Erythroblast (primary cell): ENCODE data around the gene SFSWAP.
"Not testable (repeated sequence)": the region's sequence is repeated elsewhere in the genome, so short reads cannot be mapped to it uniquely, and the experiment has no call there.

Experiments
- DNase-seq, 2 experiments: peaks; one replicate each; lab custom pipeline; 2025; lab: John Stamatoyannopoulos, UW
- GATA1 ChIP-seq: IDR thresholded peaks from 2 replicates; pipeline ENCODE4 v1.6.1; 2011; ENCODE audit warnings: low read depth, mild to moderate bottlenecking, control low read depth, low read length, moderate library complexity
- POLR2A ChIP-seq: IDR thresholded peaks from 2 replicates; pipeline ENCODE4 v1.6.1; 2011; ENCODE audit warnings: mild to moderate bottlenecking, low read length

The SFSWAP gene

DNA sequence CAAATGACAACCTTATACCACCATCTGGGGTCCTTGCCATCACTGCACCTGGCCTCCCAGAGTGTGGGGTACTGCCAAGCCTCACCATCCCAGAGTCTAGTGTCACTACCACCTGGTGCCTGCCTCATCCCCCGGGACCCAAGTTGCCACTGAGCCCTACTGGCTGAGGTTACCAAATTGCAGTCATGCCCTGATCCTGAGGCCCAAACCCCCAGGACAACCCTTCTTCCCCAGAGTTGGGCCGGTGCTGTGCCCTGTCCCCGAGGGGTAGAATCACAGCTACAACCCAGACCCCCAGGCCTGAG lies 8.4 kb upstream of the SFSWAP start:
- no peak for DNase-seq
- no peak for TF ChIP-seq GATA1
- no peak for TF ChIP-seq POLR2A

DNA sequence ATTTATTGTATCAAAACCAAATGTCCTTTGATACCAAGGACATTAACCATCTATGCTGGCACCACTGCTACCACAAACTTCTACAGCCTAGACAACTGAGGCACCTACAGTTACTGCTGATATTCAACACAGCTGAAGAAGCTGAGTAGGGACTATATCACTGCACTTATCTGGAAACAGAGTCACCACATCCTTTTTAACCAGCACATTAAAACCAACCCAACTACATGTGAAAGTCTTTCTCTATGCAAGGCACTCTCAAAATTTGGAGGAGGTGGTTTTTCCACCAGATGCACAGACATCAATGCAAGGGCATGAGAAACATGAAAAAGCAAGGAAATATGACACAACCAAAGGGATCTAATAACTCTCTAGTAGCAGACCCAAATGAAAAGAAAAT lies 7.7 kb upstream of the SFSWAP start:
- TF ChIP-seq GATA1 (no peak), POLR2A (no peak)

DNA sequence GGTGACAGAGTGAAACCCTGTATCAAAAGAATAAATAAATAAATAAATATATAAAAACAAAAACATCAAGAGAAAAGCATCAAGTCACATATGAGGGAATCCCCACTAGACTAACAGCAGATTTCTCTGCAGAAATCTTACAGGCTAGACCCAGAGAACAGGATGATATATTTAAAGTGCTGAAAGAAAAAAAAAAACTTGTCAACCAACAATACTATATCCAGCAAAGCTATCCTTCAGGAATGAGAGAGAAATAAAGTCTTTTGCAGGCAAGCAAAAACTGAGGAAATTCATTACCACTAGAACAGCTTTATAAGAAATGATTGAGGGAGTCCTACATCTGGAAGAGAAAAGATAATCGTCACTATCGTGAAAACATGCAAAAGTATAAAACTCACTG lies 6.4 kb upstream of the SFSWAP start:
- DNase-seq: no peak
- no peak for TF ChIP-seq POLR2A
- TF ChIP-seq GATA1: no peak

More for the DNA sequence above, 7.7 kb upstream of the SFSWAP start:
- no peak for DNase-seq

DNA sequence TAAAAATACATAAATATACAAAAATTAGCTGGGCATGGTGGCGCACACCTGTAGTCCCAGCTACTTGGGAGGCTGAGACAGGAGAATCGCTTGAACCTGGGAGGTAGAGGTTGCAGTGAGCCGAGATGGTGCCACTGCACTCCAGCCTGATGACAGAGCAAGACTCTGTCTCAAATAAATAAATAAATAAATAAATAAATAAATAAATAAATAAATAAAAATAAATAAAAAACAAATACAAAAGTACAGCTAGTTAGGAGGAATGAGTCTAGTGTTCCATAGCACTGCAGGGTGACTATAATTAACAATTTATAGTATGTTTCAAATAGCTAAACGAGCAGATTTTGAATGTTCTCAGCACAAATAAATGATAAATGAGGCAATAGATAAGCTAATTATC lies 4.2 kb upstream of the SFSWAP start:
- DNase-seq: not testable (repeated sequence)

DNA sequence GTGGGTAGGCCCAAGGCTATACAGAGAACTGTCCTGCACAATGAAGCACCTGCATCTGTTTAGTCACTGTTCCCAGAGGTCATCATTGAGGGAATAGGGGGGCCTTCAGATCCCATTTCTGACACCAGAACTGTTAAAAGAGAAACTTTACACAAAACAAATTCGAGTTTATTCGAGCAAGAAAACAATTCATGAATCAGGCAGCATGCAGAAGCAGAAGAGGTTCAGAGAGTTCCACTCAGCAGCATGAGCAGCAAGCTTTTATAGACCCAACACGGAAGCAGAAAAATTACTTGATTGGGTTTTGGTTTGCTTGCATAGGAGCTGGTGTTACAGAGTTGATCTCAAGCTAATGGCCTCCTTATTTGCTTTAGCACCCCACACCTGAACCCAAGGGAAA lies 1.7 kb upstream of the SFSWAP start:
- DNase-seq: no peak
- no peak for TF ChIP-seq GATA1
- no peak for TF ChIP-seq POLR2A

DNA sequence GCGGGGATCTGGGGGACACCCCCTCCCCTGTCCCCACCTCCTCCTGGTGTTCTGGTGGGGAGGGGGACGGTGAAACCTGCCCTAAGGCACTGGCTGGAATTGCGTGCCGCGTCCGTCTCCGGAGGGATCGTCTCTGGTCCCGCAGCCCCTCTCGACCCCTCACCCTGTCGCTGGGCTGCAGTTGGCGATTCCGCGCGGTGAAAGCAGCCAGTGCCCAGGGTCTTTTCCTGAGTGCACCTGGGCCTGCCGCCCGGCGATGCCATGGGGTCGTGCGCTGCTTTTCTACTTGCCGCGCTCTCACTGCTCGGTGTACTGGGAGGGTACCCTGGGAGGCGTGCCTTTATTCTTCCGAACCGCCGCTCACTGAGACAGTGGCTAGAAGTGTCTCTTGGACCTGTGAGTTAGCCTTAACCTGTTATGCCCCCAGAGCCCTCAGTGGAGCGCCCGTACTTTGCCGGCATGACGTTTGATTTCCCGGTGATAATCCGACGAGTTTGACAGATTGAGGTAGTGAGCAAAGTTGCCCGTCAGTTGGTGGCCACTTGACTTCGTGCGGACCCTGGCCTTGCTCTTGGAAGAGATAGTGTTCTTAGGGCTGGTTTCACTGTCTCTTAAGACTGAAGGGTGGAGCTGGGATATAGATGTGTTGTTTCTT lies 788 bp downstream of the SFSWAP start:
- peak; percentile 58 to 60 for DNase-seq
- no peak for TF ChIP-seq POLR2A
- no peak for TF ChIP-seq GATA1

DNA sequence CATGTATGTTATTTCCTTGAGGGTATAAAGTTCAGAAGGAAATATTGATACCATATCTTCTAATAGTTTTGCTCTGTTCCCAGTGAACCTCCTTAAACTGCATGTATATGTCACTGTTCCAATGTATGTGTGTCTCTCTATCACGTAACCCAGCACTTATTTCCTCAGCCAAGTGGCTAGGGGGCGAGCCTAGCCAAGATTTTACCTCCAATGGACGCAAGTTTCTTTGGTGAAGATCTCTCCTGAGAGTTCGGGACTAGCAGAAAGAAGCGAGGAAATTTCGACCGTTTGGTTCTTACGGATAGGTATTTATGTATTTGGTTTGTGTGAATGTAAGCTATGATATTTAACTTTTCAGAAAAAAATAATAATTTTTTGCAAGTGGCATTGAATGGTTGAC lies 2.5 kb downstream of the SFSWAP start:
- no peak for DNase-seq
- TF ChIP-seq GATA1 (no peak), POLR2A (no peak)

DNA sequence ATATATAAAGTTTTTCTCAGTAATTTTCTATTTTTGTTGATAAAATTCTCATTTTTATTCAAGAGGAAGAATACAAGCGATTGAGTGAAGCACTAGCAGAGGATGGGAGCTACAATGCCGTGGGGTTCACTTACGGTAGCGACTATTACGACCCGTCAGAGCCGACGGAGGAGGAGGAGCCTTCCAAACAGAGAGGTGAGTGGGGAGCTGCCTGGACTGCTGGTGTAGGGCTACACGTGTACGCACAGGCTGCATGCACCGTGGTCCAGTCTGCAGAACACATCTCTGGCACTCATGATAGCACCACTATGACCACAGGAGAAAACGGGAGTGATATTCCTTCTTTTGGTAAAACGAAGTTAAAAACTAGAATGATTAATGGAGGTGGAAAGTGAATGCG lies 3.9 kb downstream of the SFSWAP start:
- no peak for DNase-seq
- TF ChIP-seq GATA1 (no peak), POLR2A (no peak)

DNA sequence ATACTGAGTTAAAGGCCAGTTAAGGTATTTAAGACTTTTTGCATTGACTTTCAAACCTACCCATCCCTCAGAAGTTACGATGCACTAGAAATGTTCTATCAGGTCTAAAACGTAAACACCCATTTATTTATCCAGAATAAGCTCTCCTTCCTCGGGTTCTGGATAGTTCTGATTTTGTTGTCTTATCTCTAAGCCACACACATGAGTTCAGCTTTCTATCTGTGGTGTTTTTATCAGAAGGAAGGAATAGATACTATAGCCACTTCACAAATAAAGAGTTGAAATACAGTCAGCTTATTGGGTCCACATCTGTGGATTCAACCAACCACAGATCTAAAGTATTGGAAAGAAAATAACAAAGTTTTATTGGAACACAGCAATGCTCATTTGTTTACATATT lies 5.4 kb downstream of the SFSWAP start:
- no peak for TF ChIP-seq GATA1
- no peak for TF ChIP-seq POLR2A
- DNase-seq: peak; percentile 61 to 85

DNA sequence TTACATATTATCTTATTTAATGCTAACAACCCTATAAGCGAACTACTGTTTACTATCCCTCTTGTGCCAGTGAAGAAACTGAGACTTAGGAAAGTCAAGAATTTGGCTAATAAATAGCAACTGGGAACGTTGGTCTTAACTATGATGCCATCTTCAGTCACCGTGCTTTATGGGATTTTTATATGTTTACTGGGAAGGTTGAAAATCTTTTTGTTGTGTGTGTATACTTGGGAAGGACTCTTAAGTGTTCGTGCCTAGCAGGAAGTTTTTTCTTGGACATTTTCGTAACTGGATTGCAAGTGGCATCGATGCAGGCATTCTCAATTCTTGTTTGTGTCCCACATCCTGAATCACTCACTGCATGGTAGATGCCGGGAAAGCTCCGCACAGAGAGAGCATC lies 9.4 kb downstream of the SFSWAP start:
- TF ChIP-seq POLR2A: no peak
- no peak for TF ChIP-seq GATA1
- DNase-seq: no peak

DNA sequence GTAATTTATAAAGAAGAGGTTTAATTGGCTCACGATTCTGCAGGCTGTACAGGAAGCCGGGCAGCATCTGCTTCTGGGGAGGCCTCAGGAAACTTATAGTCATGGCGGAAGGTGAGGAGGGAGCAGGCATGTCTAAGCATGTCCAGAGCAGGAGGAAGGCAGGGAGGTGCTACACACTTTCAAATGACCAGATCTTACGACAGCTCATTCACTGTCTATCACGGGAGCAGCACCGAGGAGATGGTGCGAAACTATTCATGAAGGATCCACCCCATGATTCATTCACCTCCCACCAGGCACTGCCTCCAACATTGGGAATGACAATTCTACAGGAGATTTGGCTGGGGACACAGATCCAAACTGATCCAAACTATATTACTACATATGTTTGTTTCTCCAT lies 10.0 kb downstream of the SFSWAP start:
- TF ChIP-seq POLR2A (no peak), GATA1 (no peak)
- DNase-seq: no peak

DNA sequence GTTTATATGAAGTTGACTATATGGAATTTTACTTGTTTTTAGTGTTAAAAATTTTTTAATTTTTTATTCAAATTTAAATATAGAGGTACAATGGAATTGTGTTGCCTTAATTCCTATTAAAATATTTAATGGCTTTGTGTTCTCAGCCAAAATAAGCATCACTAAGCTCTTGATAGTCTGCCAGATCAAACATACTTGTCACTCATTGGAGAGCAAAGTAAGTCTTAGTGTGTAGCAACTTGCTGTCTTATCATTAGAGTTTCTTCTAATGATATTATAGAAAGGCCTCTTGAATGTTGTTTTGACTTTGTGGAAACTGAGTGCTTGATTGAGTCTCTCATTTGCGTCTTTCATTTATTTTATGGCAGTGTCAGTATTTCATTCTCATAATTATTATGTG lies 10.7 kb downstream of the SFSWAP start:
- DNase-seq: no peak
- TF ChIP-seq POLR2A: no peak
- TF ChIP-seq GATA1: no peak

DNA sequence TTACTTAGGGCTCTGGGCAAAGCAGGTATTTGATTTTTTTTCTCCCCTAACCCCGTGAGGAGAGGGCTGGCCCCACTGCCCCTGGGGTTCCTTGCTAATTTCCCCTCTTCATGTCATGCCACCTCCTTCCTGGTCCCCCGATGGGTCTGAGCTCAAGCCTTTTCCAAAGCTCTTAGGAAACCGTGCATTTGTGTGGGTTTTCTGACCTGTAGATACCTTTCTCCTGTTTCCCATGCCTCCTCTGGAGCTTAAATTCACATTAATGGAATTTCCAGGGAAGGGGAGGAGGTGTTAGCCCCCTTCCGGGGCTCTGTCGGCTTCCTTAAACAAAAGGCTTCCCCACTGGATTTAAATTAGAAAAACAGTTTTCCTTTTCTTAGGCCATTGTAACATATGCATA lies 12.6 kb downstream of the SFSWAP start:
- TF ChIP-seq GATA1 (no peak), POLR2A (no peak)
- DNase-seq: no peak

DNA sequence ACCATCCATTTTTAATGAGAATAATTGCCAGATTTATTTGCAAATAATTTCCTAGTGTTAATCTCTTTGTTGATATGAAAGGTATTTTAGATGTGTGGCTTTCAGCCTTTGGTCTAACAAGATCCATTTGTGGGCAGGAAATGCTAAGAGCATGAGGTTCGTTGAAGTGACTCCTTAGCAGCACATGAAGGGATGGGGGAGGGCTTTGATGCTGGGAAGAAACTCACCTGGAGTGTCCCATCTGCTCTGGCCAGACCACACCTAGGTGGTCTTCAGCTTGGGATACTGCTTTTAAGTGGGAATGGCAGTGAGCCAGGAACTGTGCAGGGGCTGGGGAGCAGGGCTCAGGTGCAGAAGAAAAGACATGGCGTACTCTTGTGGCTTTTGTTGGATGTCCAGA lies 13.6 kb downstream of the SFSWAP start:
- TF ChIP-seq POLR2A (no peak), GATA1 (no peak)
- DNase-seq: no peak

DNA sequence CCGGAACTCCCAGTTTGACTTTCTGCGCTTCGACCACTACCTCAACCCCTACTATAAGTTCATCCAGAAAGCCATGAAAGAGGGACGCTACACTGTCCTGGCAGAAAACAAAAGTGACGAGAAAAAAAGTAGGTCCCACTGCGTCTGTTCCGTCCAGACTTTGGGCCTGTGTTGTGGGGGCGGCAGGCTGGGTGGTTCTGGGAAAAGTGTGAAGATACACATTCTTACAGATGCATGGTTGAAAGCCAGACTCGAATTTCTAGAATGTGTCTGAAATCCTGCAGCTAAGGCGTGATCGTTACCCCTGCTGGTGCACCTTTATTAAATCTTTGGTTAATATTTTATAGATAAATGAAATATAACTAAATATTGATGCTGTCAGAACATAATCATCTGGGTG lies 14.6 kb downstream of the SFSWAP start:
- no peak for DNase-seq
- no peak for TF ChIP-seq POLR2A
- TF ChIP-seq GATA1: no peak
